Measurements from ENCODE around the gene LONP1. TPM values are rescaled to one million over a fixed set of nuclear protein-coding genes. Genes with fewer than 3 reads are reported as not detected.

LONP1 gene
- total RNA-seq, 1 donor, result 163 TPM

GRCh38 chr19:5663904-5664303 is 56.0 kb downstream of the LONP1 start:
- Histone ChIP-seq H3K79me2 (ENCODE audit: insufficient read depth, low read length) (peaks cover 8% of the 10 kb centered on the region), H2AFZ (ENCODE audit: low read length) (no peak overlapping the region), H3K27me3 (ENCODE audit: insufficient read depth, low read length) (no peaks in the 10 kb centered on the region), H4K20me1 (ENCODE audit: insufficient read depth, low read length) (peaks cover 25% of the 10 kb centered on the region), H3K4me2 (ENCODE audit: insufficient read depth, low read length) (no peak overlapping the region), H3K4me3 (ENCODE audit: insufficient read depth, low read length) (no peak overlapping the region), H3K27ac (ENCODE audit: low read depth, low read length) (no peak overlapping the region), H3K36me3 (ENCODE audit: insufficient read depth, low read length) (peaks cover 85% of the 10 kb centered on the region), H3K4me1 (ENCODE audit: insufficient read depth, low read length) (peaks cover 9% of the 10 kb centered on the region), H3K9me3 (ENCODE audit: low read depth, low read length) (no peaks in the 10 kb centered on the region)
- no peak for DNase-seq (ENCODE audit: insufficient read length, low spot score, missing footprints)
- TF ChIP-seq, protein P1, sequence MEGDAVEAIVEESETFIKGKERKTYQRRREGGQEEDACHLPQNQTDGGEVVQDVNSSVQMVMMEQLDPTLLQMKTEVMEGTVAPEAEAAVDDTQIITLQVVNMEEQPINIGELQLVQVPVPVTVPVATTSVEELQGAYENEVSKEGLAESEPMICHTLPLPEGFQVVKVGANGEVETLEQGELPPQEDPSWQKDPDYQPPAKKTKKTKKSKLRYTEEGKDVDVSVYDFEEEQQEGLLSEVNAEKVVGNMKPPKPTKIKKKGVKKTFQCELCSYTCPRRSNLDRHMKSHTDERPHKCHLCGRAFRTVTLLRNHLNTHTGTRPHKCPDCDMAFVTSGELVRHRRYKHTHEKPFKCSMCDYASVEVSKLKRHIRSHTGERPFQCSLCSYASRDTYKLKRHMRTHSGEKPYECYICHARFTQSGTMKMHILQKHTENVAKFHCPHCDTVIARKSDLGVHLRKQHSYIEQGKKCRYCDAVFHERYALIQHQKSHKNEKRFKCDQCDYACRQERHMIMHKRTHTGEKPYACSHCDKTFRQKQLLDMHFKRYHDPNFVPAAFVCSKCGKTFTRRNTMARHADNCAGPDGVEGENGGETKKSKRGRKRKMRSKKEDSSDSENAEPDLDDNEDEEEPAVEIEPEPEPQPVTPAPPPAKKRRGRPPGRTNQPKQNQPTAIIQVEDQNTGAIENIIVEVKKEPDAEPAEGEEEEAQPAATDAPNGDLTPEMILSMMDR (IDR thresholded peaks at IDR 0.05; ENCODE audit: extremely low read depth, low read depth, low read length), result no peak

DNA sequence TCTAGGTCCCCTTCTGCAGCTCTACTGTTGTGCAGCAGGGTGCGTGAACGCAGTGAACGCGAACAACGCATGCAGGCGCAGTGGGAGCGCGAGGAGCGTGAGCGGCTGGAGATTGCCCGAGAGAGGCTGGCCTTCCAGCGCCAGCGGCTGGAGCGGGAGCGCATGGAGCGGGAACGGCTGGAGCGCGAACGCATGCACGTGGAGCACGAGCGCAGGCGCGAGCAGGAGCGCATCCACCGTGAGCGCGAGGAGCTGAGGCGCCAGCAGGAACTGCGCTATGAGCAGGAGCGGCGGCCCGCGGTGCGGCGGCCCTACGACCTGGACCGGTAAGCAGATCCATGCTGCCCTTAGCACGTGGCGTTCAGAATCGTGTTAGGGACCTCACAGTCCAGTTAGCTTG is 58.5 kb downstream of the LONP1 start:
- H3K4me3 ChIP-seq (ENCODE audit: insufficient read depth, low read length), result no peak overlapping the region
- H3K27me3 ChIP-seq (ENCODE audit: insufficient read depth, low read length), result no peaks in the 10 kb centered on the region
- TF ChIP-seq, protein P1 (IDR thresholded peaks at IDR 0.05; ENCODE audit: extremely low read depth, low read depth, low read length), result no peak
- peaks cover 15% of the 10 kb centered on the region for H4K20me1 ChIP-seq (ENCODE audit: insufficient read depth, low read length)
- H3K27ac ChIP-seq (ENCODE audit: low read depth, low read length), result no peak overlapping the region
- H3K4me2 ChIP-seq (ENCODE audit: insufficient read depth, low read length), result no peak overlapping the region
- H3K4me1 ChIP-seq (ENCODE audit: insufficient read depth, low read length), result peaks cover 8% of the 10 kb centered on the region
- H3K9me3 ChIP-seq (ENCODE audit: low read depth, low read length), result no peaks in the 10 kb centered on the region
- no peak overlapping the region for H2AFZ ChIP-seq (ENCODE audit: low read length)
- H3K79me2 ChIP-seq (ENCODE audit: insufficient read depth, low read length), result peaks cover 5% of the 10 kb centered on the region
- DNase-seq (ENCODE audit: insufficient read length, low spot score, missing footprints), result no peak
- H3K36me3 ChIP-seq (ENCODE audit: insufficient read depth, low read length), result peaks cover 79% of the 10 kb centered on the region

DNA sequence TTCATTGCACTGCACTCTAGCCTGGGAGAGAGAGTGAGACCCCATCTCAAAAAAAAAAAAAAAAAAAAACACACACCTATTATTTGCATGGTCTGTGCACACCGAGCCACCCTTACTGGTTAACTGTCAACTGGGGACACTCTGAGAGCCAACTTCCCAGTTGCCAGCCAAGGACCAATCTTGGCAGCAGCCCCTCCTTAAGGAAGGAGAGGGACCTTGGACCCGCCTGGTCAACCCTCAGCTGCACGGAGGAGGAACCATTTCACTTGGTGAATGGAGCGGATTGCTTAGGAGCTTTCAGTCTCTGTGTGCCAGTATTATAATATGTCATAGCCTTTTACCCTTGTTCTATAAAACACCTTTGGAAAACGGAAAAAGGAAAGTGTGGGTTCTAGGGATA is 64.5 kb downstream of the LONP1 start:
- Histone ChIP-seq H3K27ac (ENCODE audit: low read depth, low read length) (no peak overlapping the region), H3K36me3 (ENCODE audit: insufficient read depth, low read length) (peaks cover 83% of the 10 kb centered on the region), H3K9me3 (ENCODE audit: low read depth, low read length) (no peaks in the 10 kb centered on the region), H2AFZ (ENCODE audit: low read length) (no peak overlapping the region), H3K4me3 (ENCODE audit: insufficient read depth, low read length) (no peak overlapping the region), H3K79me2 (ENCODE audit: insufficient read depth, low read length) (peaks cover 13% of the 10 kb centered on the region), H3K4me2 (ENCODE audit: insufficient read depth, low read length) (no peak overlapping the region), H3K4me1 (ENCODE audit: insufficient read depth, low read length) (no peaks in the 10 kb centered on the region), H3K27me3 (ENCODE audit: insufficient read depth, low read length) (no peaks in the 10 kb centered on the region), H4K20me1 (ENCODE audit: insufficient read depth, low read length) (peaks cover 5% of the 10 kb centered on the region)
- no peak for DNase-seq (ENCODE audit: insufficient read length, low spot score, missing footprints)
- TF ChIP-seq, protein P1 (IDR thresholded peaks at IDR 0.05; ENCODE audit: extremely low read depth, low read depth, low read length), result no peak

GRCh38 chr19:5654931-5655330 is 65.0 kb downstream of the LONP1 start:
- H3K4me1 ChIP-seq (ENCODE audit: insufficient read depth, low read length), result no peaks in the 10 kb centered on the region
- no peaks in the 10 kb centered on the region for H3K27me3 ChIP-seq (ENCODE audit: insufficient read depth, low read length)
- H4K20me1 ChIP-seq (ENCODE audit: insufficient read depth, low read length), result peaks cover 5% of the 10 kb centered on the region
- TF ChIP-seq, protein P1 (IDR thresholded peaks at IDR 0.05; ENCODE audit: extremely low read depth, low read depth, low read length), result no peak
- H3K9me3 ChIP-seq (ENCODE audit: low read depth, low read length), result no peaks in the 10 kb centered on the region
- H3K4me3 ChIP-seq (ENCODE audit: insufficient read depth, low read length), result no peak overlapping the region
- DNase-seq (ENCODE audit: insufficient read length, low spot score, missing footprints), result no peak
- no peak overlapping the region for H2AFZ ChIP-seq (ENCODE audit: low read length)
- H3K36me3 ChIP-seq (ENCODE audit: insufficient read depth, low read length), result peaks cover 82% of the 10 kb centered on the region
- H3K79me2 ChIP-seq (ENCODE audit: insufficient read depth, low read length), result peaks cover 13% of the 10 kb centered on the region
- H3K4me2 ChIP-seq (ENCODE audit: insufficient read depth, low read length), result no peak overlapping the region
- no peak overlapping the region for H3K27ac ChIP-seq (ENCODE audit: low read depth, low read length)
